GM23338 (cell line): ENCODE results near the gene ERBB4. TPM values are rescaled to one million over a fixed set of nuclear protein-coding genes. Genes with fewer than 3 reads are reported as not detected.

ENCODE experiments used
- ATAC-seq: fragments of 200-7000 bp; cut with Tn5 transposase; 3 replicates; pipeline ENCODE4 v1.9.1; 2020
- DNase-seq: peaks from one replicate; pipeline ENCODE4 v3.0.0-alpha.2; 2015; ENCODE audit warnings: low spot score
- H2AFZ ChIP-seq: fragments of 200-600 bp; sonication (generic); 2 replicates; pipeline ENCODE4 v1.8.0; 2016; ENCODE audit warnings: antibody characterized with exemption, mild to moderate bottlenecking, moderate library complexity
- H3F3A ChIP-seq: fragments of 200-600 bp; sonication (generic); replicated peaks from 2 replicates; pipeline ENCODE4 v1.8.0; 2017; ENCODE audit warnings: antibody characterized with exemption, mixed run types, low read depth
- H3K27ac ChIP-seq: fragments of 200-600 bp; sonication (generic); 2 replicates; pipeline ENCODE4 v1.6.1; 2016; ENCODE audit warnings: low read depth
- H3K27me3 ChIP-seq: fragments of 200-600 bp; sonication (generic); 2 replicates; pipeline ENCODE4 v1.8.0; 2016; ENCODE audit warnings: mild to moderate bottlenecking, mixed run types, moderate library complexity; ENCODE audit not compliant: insufficient read depth
- H3K36me3 ChIP-seq: fragments of 200-600 bp; sonication (generic); 2 replicates; pipeline ENCODE4 v1.8.0; 2016; ENCODE audit warnings: mild to moderate bottlenecking; ENCODE audit not compliant: insufficient read depth
- H3K4me1 ChIP-seq: fragments of 200-600 bp; sonication (generic); 2 replicates; pipeline ENCODE4 v1.8.0; 2016; ENCODE audit warnings: mild to moderate bottlenecking, moderate library complexity; ENCODE audit not compliant: insufficient read depth
- H3K4me2 ChIP-seq: fragments of 200-600 bp; sonication (generic); 2 replicates; pipeline ENCODE4 v1.7.1; 2017; ENCODE audit warnings: mixed run types
- H3K4me3 ChIP-seq: fragments of 200-600 bp; sonication (generic); 2 replicates; pipeline ENCODE4 v1.6.1; 2016; ENCODE audit warnings: mixed run types
- H3K79me2 ChIP-seq: fragments of 200-600 bp; sonication (generic); replicated peaks from 2 replicates; pipeline ENCODE4 v1.8.0; 2017; ENCODE audit warnings: mild to moderate bottlenecking; ENCODE audit not compliant: insufficient read depth
- H3K9me2 ChIP-seq: fragments of 200-600 bp; sonication (generic); 2 replicates; pipeline ENCODE4 v1.8.0; 2017; ENCODE audit not compliant: insufficient read depth
- H4K20me1 ChIP-seq: fragments of 200-600 bp; sonication (generic); replicated peaks from 2 replicates; pipeline ENCODE4 v1.8.0; 2017; ENCODE audit warnings: mild to moderate bottlenecking; ENCODE audit not compliant: insufficient read depth
- H3K27ac Mint-ChIP-seq: 2 replicates; pipeline ENCODE4 v1.8.0; 2020; ENCODE audit warnings: inconsistent platforms, mild to moderate bottlenecking, moderate library complexity, mixed read lengths
- H3K27me3 Mint-ChIP-seq: 3 replicates; pipeline ENCODE4 v1.8.0; 2022; ENCODE audit warnings: low read depth, mild to moderate bottlenecking, moderate library complexity, mixed read lengths, inconsistent platforms; ENCODE audit not compliant: insufficient read depth, poor library complexity
- H3K36me3 Mint-ChIP-seq: 3 replicates; pipeline ENCODE4 v1.8.0; 2021; ENCODE audit warnings: low read depth, mild to moderate bottlenecking, inconsistent platforms, moderate library complexity, mixed read lengths
- H3K4me1 Mint-ChIP-seq: 3 replicates; pipeline ENCODE4 v1.8.0; 2020; ENCODE audit warnings: mild to moderate bottlenecking, inconsistent platforms, mixed read lengths
- H3K4me3 Mint-ChIP-seq: 3 replicates; pipeline ENCODE4 v1.8.0; 2021; ENCODE audit warnings: moderate library complexity, mild to moderate bottlenecking, inconsistent platforms, mixed read lengths
- H3K9me3 Mint-ChIP-seq: 3 replicates; pipeline ENCODE4 v1.8.0; 2020; ENCODE audit warnings: moderate library complexity, mild to moderate bottlenecking, inconsistent platforms, mixed read lengths
- EZH2 ChIP-seq: fragments of 200-600 bp; sonication (generic); IDR thresholded peaks from one replicate; pipeline ENCODE4 v1.8.0; 2017; ENCODE audit warnings: antibody characterized with exemption, mild to moderate bottlenecking, low read depth; ENCODE audit not compliant: unreplicated experiment
- EZH2phosphoT487 ChIP-seq: fragments of 200-600 bp; sonication (generic); IDR thresholded peaks from one replicate; pipeline ENCODE4 v1.8.1; 2018; ENCODE audit warnings: antibody characterized with exemption; ENCODE audit not compliant: unreplicated experiment
- POLR2AphosphoS5 ChIP-seq: IDR thresholded peaks from 2 replicates; pipeline ENCODE4 v1.6.1; 2016; ENCODE audit warnings: antibody characterized with exemption, low read depth
- ZNF331 ChIP-seq: fragments of 250-450 bp; sonication (Bioruptor Pico); IDR thresholded peaks from 2 replicates; pipeline ENCODE4 v1.5.0; 2020; ENCODE audit warnings: low read depth, mild to moderate bottlenecking, moderate library complexity
- polyA plus RNA-seq: library from polyadenylated mRNA; unstranded; fragments of >200 nt; fragmentation: Nextera tagmentation; extraction: Ambion mirVana; gene quantifications from 2 replicates; pipeline ENCODE4 v1.2.1, GENCODE V29; 2016
- total RNA-seq: library from RNA; depleted of rRNA; stranded (reverse); fragments of >200 nt; shearing (Covaris generic); gene quantifications from 2 replicates; pipeline ENCODE4 v1.2.3, GENCODE V29; 2014
- TF ChIP-seq, protein P1 (sequence below): IDR thresholded peaks from 2 replicates; pipeline ENCODE4 v1.6.1; 2016; ENCODE audit warnings: antibody characterized with exemption
- TF ChIP-seq, protein P2 (sequence below): IDR thresholded peaks from one replicate; pipeline ENCODE4 v1.6.1; 2018; ENCODE audit warnings: antibody characterized with exemption; ENCODE audit not compliant: unreplicated experiment
- TF ChIP-seq, protein P3 (sequence below), 2 experiments: fragments of 200-600 bp in 1 of 2; sonication (generic) in 1 of 2; conservative IDR thresholded peaks; 2 replicates each; pipeline versions ENCODE4 v1.5.1 to v1.6.1; 2016 to 2017; ENCODE audit warnings: antibody characterized with exemption in 2 of 2, low read depth in 2 of 2, mild to moderate bottlenecking in 2 of 2, moderate library complexity in 1 of 2

ERBB4 gene
- total and polyA plus RNA-seq, 2 experiments from 2014 or later, result 0.73 to 1.1 TPM

DNA sequence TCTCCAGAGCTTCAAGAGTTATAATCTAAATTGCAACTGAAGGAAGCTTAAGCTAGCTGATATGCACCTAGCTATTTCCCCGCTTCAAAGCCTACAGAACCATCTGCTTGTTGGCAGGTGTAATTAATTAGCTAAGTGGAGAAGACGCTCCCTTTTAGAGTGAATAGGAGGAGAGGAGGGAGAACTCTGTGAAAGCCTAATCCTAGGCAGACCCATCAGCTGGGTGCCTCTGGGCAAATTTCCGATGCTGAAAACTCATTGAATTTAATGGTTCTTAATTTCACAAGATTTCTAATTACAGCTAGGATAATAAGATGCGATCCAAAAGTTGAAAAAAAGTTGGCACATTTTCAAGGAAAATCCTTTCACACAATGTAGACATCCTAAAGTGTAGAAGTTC is 735.9 kb downstream of the ERBB4 start:
- Histone ChIP-seq H3K9me2 (no peaks in the 10 kb centered on the region), H3K27me3 (no peaks in the 10 kb centered on the region), H3F3A (no peaks in the 10 kb centered on the region), H3K4me1 (no peaks in the 10 kb centered on the region), H3K36me3 (no peaks in the 10 kb centered on the region), H3K4me2 (no peak overlapping the region), H2AFZ (no peak overlapping the region), H3K79me2 (no peaks in the 10 kb centered on the region), H3K4me3 (no peak overlapping the region), H3K27ac (no peak overlapping the region), H4K20me1 (no peaks in the 10 kb centered on the region)
- DNase-seq (no peak), ATAC-seq (no peak)
- TF ChIP-seq, protein P1, sequence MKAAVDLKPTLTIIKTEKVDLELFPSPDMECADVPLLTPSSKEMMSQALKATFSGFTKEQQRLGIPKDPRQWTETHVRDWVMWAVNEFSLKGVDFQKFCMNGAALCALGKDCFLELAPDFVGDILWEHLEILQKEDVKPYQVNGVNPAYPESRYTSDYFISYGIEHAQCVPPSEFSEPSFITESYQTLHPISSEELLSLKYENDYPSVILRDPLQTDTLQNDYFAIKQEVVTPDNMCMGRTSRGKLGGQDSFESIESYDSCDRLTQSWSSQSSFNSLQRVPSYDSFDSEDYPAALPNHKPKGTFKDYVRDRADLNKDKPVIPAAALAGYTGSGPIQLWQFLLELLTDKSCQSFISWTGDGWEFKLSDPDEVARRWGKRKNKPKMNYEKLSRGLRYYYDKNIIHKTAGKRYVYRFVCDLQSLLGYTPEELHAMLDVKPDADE, result no peak
- TF ChIP-seq ZNF331 (CRISPR knock-in tag), result no peak
- TF ChIP-seq EZH2phosphoT487, result no peak
- TF ChIP-seq, protein P2, sequence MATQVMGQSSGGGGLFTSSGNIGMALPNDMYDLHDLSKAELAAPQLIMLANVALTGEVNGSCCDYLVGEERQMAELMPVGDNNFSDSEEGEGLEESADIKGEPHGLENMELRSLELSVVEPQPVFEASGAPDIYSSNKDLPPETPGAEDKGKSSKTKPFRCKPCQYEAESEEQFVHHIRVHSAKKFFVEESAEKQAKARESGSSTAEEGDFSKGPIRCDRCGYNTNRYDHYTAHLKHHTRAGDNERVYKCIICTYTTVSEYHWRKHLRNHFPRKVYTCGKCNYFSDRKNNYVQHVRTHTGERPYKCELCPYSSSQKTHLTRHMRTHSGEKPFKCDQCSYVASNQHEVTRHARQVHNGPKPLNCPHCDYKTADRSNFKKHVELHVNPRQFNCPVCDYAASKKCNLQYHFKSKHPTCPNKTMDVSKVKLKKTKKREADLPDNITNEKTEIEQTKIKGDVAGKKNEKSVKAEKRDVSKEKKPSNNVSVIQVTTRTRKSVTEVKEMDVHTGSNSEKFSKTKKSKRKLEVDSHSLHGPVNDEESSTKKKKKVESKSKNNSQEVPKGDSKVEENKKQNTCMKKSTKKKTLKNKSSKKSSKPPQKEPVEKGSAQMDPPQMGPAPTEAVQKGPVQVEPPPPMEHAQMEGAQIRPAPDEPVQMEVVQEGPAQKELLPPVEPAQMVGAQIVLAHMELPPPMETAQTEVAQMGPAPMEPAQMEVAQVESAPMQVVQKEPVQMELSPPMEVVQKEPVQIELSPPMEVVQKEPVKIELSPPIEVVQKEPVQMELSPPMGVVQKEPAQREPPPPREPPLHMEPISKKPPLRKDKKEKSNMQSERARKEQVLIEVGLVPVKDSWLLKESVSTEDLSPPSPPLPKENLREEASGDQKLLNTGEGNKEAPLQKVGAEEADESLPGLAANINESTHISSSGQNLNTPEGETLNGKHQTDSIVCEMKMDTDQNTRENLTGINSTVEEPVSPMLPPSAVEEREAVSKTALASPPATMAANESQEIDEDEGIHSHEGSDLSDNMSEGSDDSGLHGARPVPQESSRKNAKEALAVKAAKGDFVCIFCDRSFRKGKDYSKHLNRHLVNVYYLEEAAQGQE, result no peak
- TF ChIP-seq, protein P3, sequence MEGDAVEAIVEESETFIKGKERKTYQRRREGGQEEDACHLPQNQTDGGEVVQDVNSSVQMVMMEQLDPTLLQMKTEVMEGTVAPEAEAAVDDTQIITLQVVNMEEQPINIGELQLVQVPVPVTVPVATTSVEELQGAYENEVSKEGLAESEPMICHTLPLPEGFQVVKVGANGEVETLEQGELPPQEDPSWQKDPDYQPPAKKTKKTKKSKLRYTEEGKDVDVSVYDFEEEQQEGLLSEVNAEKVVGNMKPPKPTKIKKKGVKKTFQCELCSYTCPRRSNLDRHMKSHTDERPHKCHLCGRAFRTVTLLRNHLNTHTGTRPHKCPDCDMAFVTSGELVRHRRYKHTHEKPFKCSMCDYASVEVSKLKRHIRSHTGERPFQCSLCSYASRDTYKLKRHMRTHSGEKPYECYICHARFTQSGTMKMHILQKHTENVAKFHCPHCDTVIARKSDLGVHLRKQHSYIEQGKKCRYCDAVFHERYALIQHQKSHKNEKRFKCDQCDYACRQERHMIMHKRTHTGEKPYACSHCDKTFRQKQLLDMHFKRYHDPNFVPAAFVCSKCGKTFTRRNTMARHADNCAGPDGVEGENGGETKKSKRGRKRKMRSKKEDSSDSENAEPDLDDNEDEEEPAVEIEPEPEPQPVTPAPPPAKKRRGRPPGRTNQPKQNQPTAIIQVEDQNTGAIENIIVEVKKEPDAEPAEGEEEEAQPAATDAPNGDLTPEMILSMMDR (conservative IDR thresholded peaks at IDR 0.05; ENCODE audit: low read depth in 2 of 2), result no peak
- no peak for TF ChIP-seq EZH2
- no peak overlapping the region for H3K27ac Mint-ChIP-seq
- H3K36me3 Mint-ChIP-seq, result no peaks in the 10 kb centered on the region
- peaks cover 4% of the 10 kb centered on the region; the same call in 2 of the 3 replicates for H3K4me1 Mint-ChIP-seq
- H3K9me3 Mint-ChIP-seq, result no peaks in the 10 kb centered on the region
- no peak overlapping the region for H3K4me3 Mint-ChIP-seq
- H3K27me3 Mint-ChIP-seq, result no peaks in the 10 kb centered on the region

DNA sequence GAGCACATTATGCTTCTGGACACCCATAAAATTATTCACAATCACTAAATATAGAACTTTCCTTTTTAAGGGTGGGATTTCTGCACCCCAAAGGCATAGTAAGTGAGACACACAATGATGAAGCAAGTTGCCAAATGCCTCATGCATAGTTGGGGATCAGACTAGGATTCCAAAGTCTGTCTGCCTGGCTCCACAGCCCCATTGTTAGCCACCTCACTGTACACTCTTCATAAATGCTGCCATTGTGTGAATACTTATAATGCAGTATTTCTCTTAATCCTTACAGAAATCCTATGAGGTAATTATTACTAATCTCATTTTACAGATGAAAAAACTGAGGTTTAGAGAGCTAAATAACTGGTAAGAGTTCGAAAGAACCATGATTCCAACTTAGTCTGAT is 738.6 kb downstream of the ERBB4 start:
- H2AFZ ChIP-seq, result no peak overlapping the region
- no peaks in the 10 kb centered on the region for H3K79me2 ChIP-seq
- H3K4me1 ChIP-seq, result no peaks in the 10 kb centered on the region
- Mint-ChIP-seq H3K36me3 (no peaks in the 10 kb centered on the region), H3K27ac (no peak overlapping the region), H3K9me3 (no peaks in the 10 kb centered on the region), H3K27me3 (peaks cover 1% of the 10 kb centered on the region), H3K4me3 (no peak overlapping the region), H3K4me1 (peaks cover 4% of the 10 kb centered on the region; the same call in 2 of the 3 replicates)
- H3F3A ChIP-seq, result no peaks in the 10 kb centered on the region
- ATAC-seq (no peak), DNase-seq (no peak)
- H3K9me2 ChIP-seq, result no peaks in the 10 kb centered on the region
- no peak overlapping the region for H3K4me2 ChIP-seq
- no peak overlapping the region for H3K27ac ChIP-seq
- no peak for TF ChIP-seq POLR2AphosphoS5
- H3K36me3 ChIP-seq, result no peaks in the 10 kb centered on the region
- H3K27me3 ChIP-seq, result no peaks in the 10 kb centered on the region
- no peak overlapping the region for H3K4me3 ChIP-seq
- no peaks in the 10 kb centered on the region for H4K20me1 ChIP-seq
